HG02798 (cell line): ENCODE results near the gene GABPB1.

Experiments
- ATAC-seq: cut with Tn5 transposase; IDR thresholded peaks from one replicate; pipeline ENCODE4 v1.9.1; 2021; ENCODE audit warnings: mild to moderate bottlenecking; ENCODE audit not compliant: unreplicated experiment, poor library complexity

Gene GABPB1

GRCh38 chr15:50350621-50351020 is 4.4 kb downstream of the GABPB1 start:
- no peak for ATAC-seq

GRCh38 chr15:50345298-50345697 is 9.7 kb downstream of the GABPB1 start:
- ATAC-seq = no peak

- ATAC-seq = no peak
Observed at GRCh38 chr15:50344006-50344464, 11.0 kb downstream of the GABPB1 start.

GRCh38 chr15:50341616-50342136 is 13.3 kb downstream of the GABPB1 start:
- no peak for ATAC-seq

- ATAC-seq = no peak
Observed at GRCh38 chr15:50340416-50340815, 14.6 kb downstream of the GABPB1 start.

DNA sequence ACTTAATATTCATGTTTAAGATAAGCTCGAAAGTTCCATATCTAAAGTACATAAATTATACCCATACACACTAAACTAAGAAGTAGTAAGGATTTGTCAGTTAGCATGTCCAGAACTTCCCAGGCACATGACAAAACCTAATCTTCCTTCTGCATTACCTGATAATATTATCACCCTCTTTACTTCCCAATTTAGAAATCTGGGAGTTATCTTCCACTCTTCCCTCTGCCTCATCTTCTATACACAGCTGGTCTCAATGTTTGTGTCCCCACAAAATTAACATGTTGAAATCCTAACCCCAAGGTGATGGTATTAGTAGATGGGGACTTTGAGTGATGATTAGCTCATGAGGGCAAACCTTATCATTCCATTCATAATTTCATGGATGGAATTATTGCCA is 15.3 kb downstream of the GABPB1 start:
- no peak for ATAC-seq

DNA sequence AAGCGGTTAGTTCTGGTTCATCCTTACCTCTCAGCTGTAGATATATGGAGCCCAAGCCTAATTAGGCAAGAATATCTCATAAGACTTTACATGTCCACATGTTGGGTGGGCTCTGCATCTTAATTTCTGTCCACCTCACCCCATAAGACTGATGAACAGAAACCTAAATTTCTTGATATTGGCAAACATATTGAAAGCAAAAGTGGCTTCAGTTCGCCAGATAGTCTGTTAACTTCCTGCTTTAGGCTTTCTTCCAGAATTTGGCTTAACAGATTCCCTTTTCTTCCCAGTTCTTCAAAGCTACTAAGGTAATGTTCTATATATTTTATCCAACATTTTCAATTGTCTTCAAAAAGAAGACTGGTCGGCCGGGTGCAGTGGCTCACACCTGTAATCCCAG is 19.7 kb downstream of the GABPB1 start:
- ATAC-seq = no peak

GRCh38 chr15:50333229-50333628 is 21.8 kb downstream of the GABPB1 start:
- ATAC-seq = no peak

DNA sequence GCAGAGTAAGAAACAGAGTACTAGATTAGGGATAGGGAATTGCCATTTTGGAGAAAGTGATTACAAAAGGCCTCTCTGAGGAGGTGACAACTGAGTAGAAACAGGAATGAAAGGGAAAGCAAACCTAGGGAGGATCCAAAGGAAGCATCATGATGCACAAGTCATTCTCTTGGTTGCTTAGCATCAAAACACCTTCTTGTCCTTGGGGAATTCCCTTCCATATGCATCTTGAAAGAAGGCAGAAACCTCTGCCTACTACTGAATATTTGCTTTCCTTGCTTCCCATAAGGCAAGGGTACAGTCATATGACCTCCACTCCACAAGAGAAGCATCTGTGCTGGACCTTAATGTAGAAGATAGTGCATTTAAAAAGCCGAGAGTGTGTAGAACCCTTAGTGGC is 24.1 kb downstream of the GABPB1 start:
- no peak for ATAC-seq

- no peak for ATAC-seq
Observed at GRCh38 chr15:50328116-50328515, 26.9 kb downstream of the GABPB1 start.

DNA sequence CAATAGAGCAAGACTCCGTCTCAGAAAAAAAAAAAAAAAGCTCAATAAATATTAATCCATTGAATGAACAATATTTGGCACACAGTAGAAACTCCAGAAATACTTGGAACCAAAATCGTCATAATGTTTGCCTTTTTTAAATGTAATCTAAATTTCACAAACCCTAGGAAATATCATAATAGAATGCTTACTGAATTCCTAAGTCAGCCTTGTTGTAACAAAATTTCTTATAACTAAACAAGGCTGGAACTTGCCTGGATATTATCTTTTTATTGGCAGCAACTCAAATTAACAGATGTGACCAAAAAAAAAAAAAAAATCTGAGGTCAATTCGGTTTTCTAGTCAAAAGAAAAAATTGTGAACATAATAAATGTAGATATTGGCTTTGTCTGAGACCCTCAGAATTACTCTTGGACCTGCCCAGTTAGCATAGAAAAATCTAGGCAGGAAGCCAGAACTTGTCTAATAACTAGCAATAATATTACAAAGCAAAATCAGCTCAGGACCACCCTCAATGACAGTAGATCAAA is 33.3 kb downstream of the GABPB1 start:
- no peak for ATAC-seq

DNA sequence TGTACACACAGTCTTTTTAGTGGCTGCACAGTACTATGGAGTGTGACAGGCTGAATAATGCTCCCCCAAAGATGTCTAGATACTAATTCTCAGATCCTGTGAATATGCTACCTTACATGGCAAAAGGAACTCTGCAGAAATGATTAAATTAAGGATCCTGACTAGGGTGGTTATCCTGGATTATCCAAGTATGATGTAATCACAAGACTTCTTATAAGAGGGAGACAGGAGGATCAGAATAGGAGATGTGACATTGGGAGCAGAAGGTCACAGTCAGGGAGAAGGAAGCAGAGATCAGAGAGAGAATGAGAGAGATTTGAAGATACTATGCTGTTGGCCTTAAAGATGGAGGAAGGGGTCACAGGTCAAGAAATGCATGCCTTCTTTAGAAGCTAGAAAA is 34.5 kb downstream of the GABPB1 start:
- no peak for ATAC-seq

GRCh38 chr15:50318697-50319096 is 36.3 kb downstream of the GABPB1 start:
- no peak for ATAC-seq

- no peak for ATAC-seq
Observed at GRCh38 chr15:50315814-50316630, 39.0 kb downstream of the GABPB1 start.

- ATAC-seq = no peak
Observed at GRCh38 chr15:50312636-50313035, 42.4 kb downstream of the GABPB1 start.

DNA sequence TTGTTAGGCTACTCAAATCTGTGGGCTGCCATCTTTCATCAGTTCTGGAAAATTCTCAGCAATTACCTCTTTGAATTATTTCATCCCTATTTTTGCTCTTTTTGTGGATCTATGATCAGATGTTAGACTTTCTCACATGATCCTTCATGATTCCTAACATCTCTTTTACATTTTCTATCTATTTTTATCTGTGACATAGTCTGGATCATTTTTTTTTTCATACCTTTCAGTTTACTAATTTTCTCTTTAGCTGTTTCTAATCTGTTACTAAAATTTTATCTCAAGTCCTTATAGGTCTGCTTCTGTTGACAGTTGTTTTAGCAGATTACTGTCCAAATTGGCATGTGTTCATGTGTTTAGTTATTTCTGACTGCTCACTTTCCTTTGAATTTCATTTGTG is 47.2 kb downstream of the GABPB1 start:
- no peak for ATAC-seq

- no peak for ATAC-seq
Observed at GRCh38 chr15:50304836-50305235, 50.2 kb downstream of the GABPB1 start.

DNA sequence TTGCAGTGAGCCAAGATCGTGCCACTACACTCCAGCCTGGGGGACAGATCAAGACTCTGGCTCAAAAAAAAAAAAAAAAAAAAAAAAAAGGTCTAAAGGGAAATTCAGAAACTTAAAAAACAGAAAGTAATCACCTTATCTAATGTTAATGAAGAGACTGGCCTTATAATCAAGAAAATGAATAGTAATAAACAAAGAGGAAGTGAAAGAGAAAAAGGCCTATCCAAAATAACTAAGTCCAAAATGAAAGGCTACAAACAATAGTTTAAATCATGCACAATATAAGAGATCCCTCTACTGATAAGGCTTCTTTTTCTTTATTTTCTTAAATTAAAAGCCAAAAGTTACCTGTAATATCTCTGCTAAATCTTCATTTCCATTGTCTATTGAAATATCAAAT is 52.4 kb downstream of the GABPB1 start:
- ATAC-seq = no peak

DNA sequence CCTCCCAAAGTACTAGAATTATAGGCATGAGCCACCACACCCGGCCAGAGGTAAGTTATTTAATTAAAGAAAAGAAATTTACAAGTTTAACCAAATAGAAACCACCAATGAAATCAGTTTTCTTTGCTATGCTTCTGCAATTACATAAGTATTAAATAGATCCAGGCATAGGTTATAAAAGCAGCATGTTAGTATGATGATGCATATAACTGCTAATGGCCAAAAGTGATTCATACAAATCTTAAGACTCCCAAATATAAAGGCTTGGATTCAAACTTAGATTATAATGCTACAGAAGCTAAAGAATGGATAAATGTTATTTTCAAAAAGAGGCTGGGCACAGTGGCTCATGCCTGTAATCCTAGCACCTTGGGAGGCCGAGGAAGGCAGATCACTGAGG is 56.7 kb downstream of the GABPB1 start:
- ATAC-seq = no peak

DNA sequence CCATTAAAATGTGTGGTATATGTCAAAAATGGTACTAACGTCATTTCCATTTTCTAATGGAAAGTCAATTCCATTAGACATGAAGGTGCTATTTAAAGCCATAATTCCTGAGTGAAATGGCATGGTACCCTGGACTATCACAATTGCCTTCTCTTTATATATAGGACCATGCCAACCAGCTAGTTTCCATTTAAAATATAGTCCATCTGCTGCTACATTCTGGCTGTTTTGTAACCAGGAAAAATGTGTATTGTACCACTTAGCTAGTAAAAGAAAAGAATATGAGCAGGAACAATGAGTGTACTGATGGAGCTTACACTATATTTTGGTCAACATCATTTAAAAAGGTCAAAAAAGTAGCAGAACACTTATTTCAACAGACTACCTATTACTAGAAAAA is 59.0 kb downstream of the GABPB1 start:
- ATAC-seq = no peak

DNA sequence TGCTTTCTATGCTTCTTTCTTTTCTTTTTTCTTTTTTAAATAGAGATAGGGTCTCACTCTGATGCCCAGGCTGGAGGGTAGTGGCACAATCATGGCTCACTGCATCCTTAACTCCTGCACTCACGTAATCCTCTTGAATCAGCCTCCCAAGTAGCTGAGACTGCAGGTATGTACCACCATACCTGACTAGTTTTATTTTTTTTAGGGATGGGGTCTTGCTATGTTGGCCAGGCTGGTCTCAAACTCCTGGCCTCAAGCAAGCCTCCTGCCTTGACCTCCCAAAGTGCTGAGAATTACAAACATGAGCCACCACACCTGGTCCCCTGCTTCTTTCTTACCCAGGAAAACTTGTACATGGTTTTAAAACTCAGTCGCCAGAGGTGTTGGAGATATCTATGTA is 65.2 kb downstream of the GABPB1 start:
- no peak for ATAC-seq
